Activated CD4-positive, alpha-beta memory T cell treated with anti-CD3 and anti-CD28 coated beads, Interleukin-2, amount 10 ng/mL, durations not matched to agents 7 days and 5 days (primary cell): ENCODE results near the gene FBXL7. TPM values are rescaled to one million over a fixed set of nuclear protein-coding genes. Genes with fewer than 3 reads are reported as not detected.

ENCODE experiments used
- CTCF ChIA-PET: fragments of 350-600 bp; sonication (Branson Sonifier 250); formaldehyde crosslinking; loops from one replicate; lab custom pipeline; 2021; ENCODE audit warnings: antibody characterized with exemption, inconsistent platforms; lab: Charles Lee
- POLR2A ChIA-PET: fragments of 350-600 bp; sonication (Branson Sonifier 250); formaldehyde crosslinking; loops from one replicate; lab custom pipeline; 2021; ENCODE audit warnings: antibody characterized with exemption; lab: Charles Lee
- DNase-seq: peaks from one replicate; pipeline ENCODE4 v3.0.0-alpha.2; 2020
- H3K27ac Mint-ChIP-seq: one replicate; pipeline ENCODE4 v1.8.0; 2021; ENCODE audit warnings: mild to moderate bottlenecking, mixed read lengths
- H3K27me3 Mint-ChIP-seq: one replicate; pipeline ENCODE4 v1.8.0; 2021; ENCODE audit warnings: mixed read lengths
- H3K36me3 Mint-ChIP-seq: one replicate; pipeline ENCODE4 v1.8.0; 2021; ENCODE audit warnings: low read depth, mixed read lengths
- H3K4me1 Mint-ChIP-seq: one replicate; pipeline ENCODE4 v1.8.0; 2021; ENCODE audit warnings: mixed read lengths
- H3K4me3 Mint-ChIP-seq: one replicate; pipeline ENCODE4 v1.8.0; 2021; ENCODE audit warnings: mild to moderate bottlenecking, mixed read lengths
- H3K9me3 Mint-ChIP-seq: one replicate; pipeline ENCODE4 v1.8.0; 2021; ENCODE audit warnings: mixed read lengths
- total RNA-seq, 2 experiments: library from RNA; stranded (reverse); gene quantifications; one replicate each; pipeline ENCODE4 v1.2.3, GENCODE V29; 2021

Gene FBXL7
- total RNA-seq, 2 experiments from 2014 or later: not detected

DNA sequence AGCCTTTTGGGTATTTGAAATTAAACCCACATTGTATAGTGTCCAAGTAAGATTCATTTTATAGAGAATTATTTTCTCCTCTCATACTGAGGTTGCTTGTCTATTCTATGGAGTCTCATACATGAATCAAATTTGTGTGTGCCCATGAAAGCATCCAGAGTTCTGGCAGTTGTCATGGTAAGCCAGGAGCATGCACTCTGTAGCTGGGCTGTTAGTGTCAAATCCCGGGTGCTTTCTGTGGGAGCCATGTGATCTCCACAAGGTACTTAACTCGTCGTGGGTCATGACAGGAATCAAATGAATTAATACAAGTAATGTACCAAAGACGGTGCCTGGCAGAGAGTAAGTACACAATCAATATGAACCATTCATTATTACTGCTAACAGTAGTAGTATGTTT, 58.7 kb downstream of the FBXL7 start:
- Mint-ChIP-seq H3K36me3 (no peaks in the 10 kb centered on the region), H3K27me3 (no peaks in the 10 kb centered on the region), H3K9me3 (peaks cover 4% of the 10 kb centered on the region), H3K4me3 (no peak overlapping the region), H3K27ac (no peak overlapping the region), H3K4me1 (no peaks in the 10 kb centered on the region)
- CTCF ChIA-PET: no interaction called here
- no peak for DNase-seq
- POLR2A ChIA-PET: no interaction called here

DNA sequence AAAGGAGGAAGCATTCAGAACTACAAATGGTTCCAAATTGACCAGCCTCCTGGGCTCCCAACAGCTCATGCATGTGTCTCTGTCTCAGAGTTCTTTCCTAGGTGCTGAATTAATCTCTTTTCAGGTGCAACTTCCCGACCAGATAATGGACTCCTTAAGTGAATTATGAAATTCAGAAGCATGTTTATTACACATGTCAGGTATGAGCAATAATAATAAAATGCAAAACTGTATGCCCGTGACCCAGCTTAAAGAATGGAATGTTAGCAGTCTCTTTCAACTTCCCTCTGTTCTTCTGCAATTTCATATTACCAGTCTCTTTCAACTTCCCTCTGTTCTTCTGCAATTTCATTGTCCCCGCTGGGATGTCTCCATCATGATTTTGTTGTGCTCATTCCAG, 60.4 kb downstream of the FBXL7 start:
- no peak for DNase-seq
- H3K4me1 Mint-ChIP-seq: no peaks in the 10 kb centered on the region
- H3K36me3 Mint-ChIP-seq: no peaks in the 10 kb centered on the region
- H3K27ac Mint-ChIP-seq: no peak overlapping the region
- POLR2A ChIA-PET: no interaction called here
- CTCF ChIA-PET: no interaction called here
- H3K4me3 Mint-ChIP-seq: no peak overlapping the region
- peaks cover 4% of the 10 kb centered on the region for H3K9me3 Mint-ChIP-seq
- H3K27me3 Mint-ChIP-seq: no peaks in the 10 kb centered on the region

DNA sequence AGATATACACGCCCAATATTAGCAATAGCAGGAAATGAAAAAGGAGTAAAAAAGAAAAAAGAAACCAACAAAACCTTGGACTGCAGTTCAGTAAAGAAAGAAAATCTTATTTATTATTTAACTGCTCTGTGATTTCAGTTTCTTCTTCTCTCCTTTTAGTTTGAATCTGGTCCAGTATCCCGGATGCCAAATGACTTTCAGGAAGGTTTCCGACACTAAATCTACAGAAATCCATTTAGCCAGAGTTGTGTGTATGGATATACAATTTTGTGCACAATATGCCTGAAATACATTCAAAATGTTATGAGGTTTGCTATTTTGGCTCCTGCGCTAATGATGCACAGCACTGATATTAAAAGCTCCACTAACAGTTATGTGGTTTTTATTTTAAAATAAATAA, 64.5 kb downstream of the FBXL7 start:
- Mint-ChIP-seq H3K27me3 (no peaks in the 10 kb centered on the region), H3K4me3 (no peak overlapping the region), H3K9me3 (no peaks in the 10 kb centered on the region), H3K36me3 (no peaks in the 10 kb centered on the region), H3K4me1 (no peaks in the 10 kb centered on the region), H3K27ac (no peak overlapping the region)
- ChIA-PET CTCF (no interaction called here), POLR2A (no interaction called here)
- DNase-seq: no peak

- Mint-ChIP-seq H3K36me3 (no peaks in the 10 kb centered on the region), H3K4me3 (no peak overlapping the region), H3K9me3 (no peaks in the 10 kb centered on the region), H3K27me3 (no peaks in the 10 kb centered on the region), H3K4me1 (no peaks in the 10 kb centered on the region), H3K27ac (no peak overlapping the region)
- ChIA-PET CTCF (no interaction called here), POLR2A (no interaction called here)
- DNase-seq: no peak
Observed at GRCh38 chr5:15564957-15565356, 65.0 kb downstream of the FBXL7 start.

DNA sequence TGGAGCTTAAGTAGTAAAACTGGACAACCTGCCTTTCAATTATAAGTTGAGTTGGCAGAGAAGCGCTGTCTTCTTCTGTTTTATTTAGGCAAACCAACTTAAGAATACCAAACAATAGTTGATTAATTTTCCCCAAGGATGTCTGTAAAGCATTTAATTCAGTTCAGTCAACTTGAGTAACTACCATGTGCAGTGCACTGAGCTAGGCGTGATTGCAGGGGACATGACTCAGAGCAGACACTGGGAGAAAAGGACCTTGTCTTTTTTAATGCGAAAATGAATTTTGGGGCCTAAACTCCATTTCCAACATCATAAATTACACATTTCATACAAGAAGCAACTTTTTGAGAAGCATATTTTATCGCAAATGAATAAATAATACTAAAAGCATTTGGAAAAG, 66.3 kb downstream of the FBXL7 start:
- Mint-ChIP-seq H3K27me3 (no peaks in the 10 kb centered on the region), H3K4me1 (no peaks in the 10 kb centered on the region), H3K4me3 (no peak overlapping the region), H3K9me3 (no peaks in the 10 kb centered on the region), H3K27ac (no peak overlapping the region), H3K36me3 (no peaks in the 10 kb centered on the region)
- ChIA-PET CTCF (no interaction called here), POLR2A (no interaction called here)
- no peak for DNase-seq

GRCh38 chr5:15566789-15567188, 66.8 kb downstream of the FBXL7 start:
- ChIA-PET CTCF (no interaction called here), POLR2A (no interaction called here)
- H3K9me3 Mint-ChIP-seq: no peaks in the 10 kb centered on the region
- H3K4me3 Mint-ChIP-seq: no peak overlapping the region
- no peaks in the 10 kb centered on the region for H3K4me1 Mint-ChIP-seq
- no peak for DNase-seq
- H3K36me3 Mint-ChIP-seq: no peaks in the 10 kb centered on the region
- no peaks in the 10 kb centered on the region for H3K27me3 Mint-ChIP-seq
- no peak overlapping the region for H3K27ac Mint-ChIP-seq

GRCh38 chr5:15570491-15570890, 70.5 kb downstream of the FBXL7 start:
- Mint-ChIP-seq H3K4me1 (no peaks in the 10 kb centered on the region), H3K27ac (no peak overlapping the region), H3K4me3 (no peak overlapping the region), H3K36me3 (no peaks in the 10 kb centered on the region), H3K9me3 (no peaks in the 10 kb centered on the region), H3K27me3 (no peaks in the 10 kb centered on the region)
- ChIA-PET POLR2A (interaction anchor here (0.6 kb wide), 1 partner anchor 1802 kb away, joined by 3 read pairs; no protein-coding TSS in a partner anchor), CTCF (no interaction called here)
- DNase-seq: no peak

DNA sequence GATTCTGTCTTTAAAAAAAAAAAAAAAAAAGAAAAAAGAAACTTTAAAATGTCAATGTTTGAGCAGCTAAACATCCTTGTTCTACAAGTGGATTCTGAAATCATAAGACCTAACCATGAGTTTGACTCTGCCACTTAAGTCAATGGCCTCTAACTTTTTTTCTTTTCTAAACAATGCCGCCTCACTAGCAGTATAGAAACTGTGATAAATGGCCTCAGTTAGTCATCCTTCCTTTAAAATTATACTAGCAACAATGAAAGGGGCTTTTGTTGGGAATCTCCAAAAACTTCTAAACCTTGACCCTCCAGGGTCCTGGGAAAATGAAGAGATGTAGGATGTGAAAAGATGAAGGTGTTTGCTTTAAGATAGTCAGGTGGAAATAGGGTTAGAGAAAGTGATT, 71.1 kb downstream of the FBXL7 start:
- CTCF ChIA-PET: no interaction called here
- Mint-ChIP-seq H3K27me3 (no peaks in the 10 kb centered on the region), H3K4me1 (no peaks in the 10 kb centered on the region), H3K36me3 (no peaks in the 10 kb centered on the region), H3K9me3 (no peaks in the 10 kb centered on the region), H3K4me3 (no peak overlapping the region), H3K27ac (no peak overlapping the region)
- POLR2A ChIA-PET: interaction anchor here (0.6 kb wide), 1 partner anchor 1803 kb away, joined by 3 read pairs; no protein-coding TSS in a partner anchor
- no peak for DNase-seq

GRCh38 chr5:15571618-15572017, 71.6 kb downstream of the FBXL7 start:
- CTCF ChIA-PET: no interaction called here
- no peaks in the 10 kb centered on the region for H3K9me3 Mint-ChIP-seq
- H3K36me3 Mint-ChIP-seq: no peaks in the 10 kb centered on the region
- H3K27ac Mint-ChIP-seq: no peak overlapping the region
- no peaks in the 10 kb centered on the region for H3K4me1 Mint-ChIP-seq
- POLR2A ChIA-PET: no interaction called here
- no peak overlapping the region for H3K4me3 Mint-ChIP-seq
- no peak for DNase-seq
- H3K27me3 Mint-ChIP-seq: no peaks in the 10 kb centered on the region

DNA sequence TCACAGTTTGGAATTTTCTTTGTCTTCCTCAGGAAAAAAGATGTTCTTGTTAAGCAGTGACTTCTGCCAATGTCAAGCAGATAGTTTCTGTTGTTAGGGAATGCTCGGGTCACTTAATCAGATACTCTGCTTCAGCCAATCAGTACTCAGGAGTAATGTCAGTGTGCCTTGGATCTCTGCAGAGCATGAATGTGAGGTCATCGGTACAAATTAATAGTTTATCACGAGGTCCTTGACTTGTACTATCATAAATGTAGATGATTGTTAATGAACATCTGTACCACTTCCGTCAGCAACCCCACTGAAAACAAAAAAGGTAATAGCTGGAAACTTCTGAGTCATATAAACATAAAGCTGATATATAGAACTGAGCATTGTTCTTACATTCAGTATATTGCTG, 73.6 kb downstream of the FBXL7 start:
- H3K4me1 Mint-ChIP-seq: no peaks in the 10 kb centered on the region
- POLR2A ChIA-PET: no interaction called here
- H3K36me3 Mint-ChIP-seq: no peaks in the 10 kb centered on the region
- no peaks in the 10 kb centered on the region for H3K27me3 Mint-ChIP-seq
- no peaks in the 10 kb centered on the region for H3K9me3 Mint-ChIP-seq
- H3K27ac Mint-ChIP-seq: no peak overlapping the region
- CTCF ChIA-PET: no interaction called here
- H3K4me3 Mint-ChIP-seq: no peak overlapping the region
- no peak for DNase-seq

DNA sequence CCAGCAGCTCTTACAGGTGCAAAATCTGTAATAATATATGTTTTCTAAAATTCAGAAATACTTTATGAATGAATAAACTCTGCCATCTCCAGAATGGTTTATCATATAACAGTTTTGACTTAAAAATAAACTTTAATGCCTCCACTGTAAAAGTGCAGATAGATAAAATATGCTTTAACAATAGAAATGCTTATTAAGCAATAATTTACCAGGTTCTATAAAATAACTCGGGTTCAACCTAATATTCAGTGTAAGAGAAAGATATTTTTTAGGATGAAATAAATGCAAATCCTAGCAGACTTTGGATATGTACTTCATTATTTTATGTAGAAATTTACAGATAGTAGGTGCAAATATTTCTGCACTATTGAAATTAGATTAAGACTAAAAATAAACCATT, 74.1 kb downstream of the FBXL7 start:
- ChIA-PET CTCF (no interaction called here), POLR2A (no interaction called here)
- Mint-ChIP-seq H3K36me3 (no peaks in the 10 kb centered on the region), H3K27ac (no peak overlapping the region), H3K4me1 (no peaks in the 10 kb centered on the region), H3K9me3 (no peaks in the 10 kb centered on the region), H3K4me3 (no peak overlapping the region), H3K27me3 (no peaks in the 10 kb centered on the region)
- DNase-seq: no peak

- no peak overlapping the region for H3K4me3 Mint-ChIP-seq
- H3K27ac Mint-ChIP-seq: no peak overlapping the region
- H3K9me3 Mint-ChIP-seq: no peaks in the 10 kb centered on the region
- no peaks in the 10 kb centered on the region for H3K27me3 Mint-ChIP-seq
- CTCF ChIA-PET: no interaction called here
- POLR2A ChIA-PET: no interaction called here
- no peaks in the 10 kb centered on the region for H3K4me1 Mint-ChIP-seq
- no peaks in the 10 kb centered on the region for H3K36me3 Mint-ChIP-seq
- DNase-seq: no peak
Observed at GRCh38 chr5:15574806-15575325, 74.9 kb downstream of the FBXL7 start.

- Mint-ChIP-seq H3K36me3 (no peaks in the 10 kb centered on the region), H3K27ac (no peak overlapping the region)
- POLR2A ChIA-PET: no interaction called here
Observed at GRCh38 chr5:15575666-15576065, 75.7 kb downstream of the FBXL7 start.

DNA sequence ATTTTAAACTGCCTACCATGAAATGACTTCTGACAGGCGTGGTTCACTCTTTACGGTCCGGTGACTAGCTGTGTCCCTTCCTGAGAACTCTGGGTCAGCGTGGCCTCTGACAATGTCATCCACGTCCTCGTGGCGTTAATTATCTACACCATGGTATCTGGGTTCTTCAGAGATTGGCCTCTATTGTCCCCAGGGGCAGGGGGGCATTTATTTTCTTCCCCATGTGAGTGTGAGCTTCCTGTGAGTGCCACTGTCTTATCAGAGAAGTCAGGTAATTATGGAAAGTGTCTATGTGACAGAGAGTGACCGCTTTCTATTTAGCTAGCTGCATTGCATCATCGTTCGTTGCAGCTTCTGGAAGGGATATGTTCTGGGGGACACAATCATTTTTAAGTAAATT, 77.2 kb downstream of the FBXL7 start:
- ChIA-PET POLR2A (no interaction called here), CTCF (no interaction called here)
- H3K36me3 Mint-ChIP-seq: no peaks in the 10 kb centered on the region

More at GRCh38 chr5:15575666-15576065, 75.7 kb downstream of the FBXL7 start:
- Mint-ChIP-seq H3K27me3 (no peaks in the 10 kb centered on the region), H3K4me1 (no peaks in the 10 kb centered on the region), H3K9me3 (peaks cover 2% of the 10 kb centered on the region), H3K4me3 (no peak overlapping the region)
- no peak for DNase-seq
- CTCF ChIA-PET: no interaction called here

More for the DNA sequence above, 77.2 kb downstream of the FBXL7 start:
- Mint-ChIP-seq H3K4me1 (no peaks in the 10 kb centered on the region), H3K4me3 (no peak overlapping the region), H3K9me3 (peaks cover 2% of the 10 kb centered on the region), H3K27me3 (no peaks in the 10 kb centered on the region), H3K27ac (no peak overlapping the region)
- no peak for DNase-seq
